Effector memory CD8-positive, alpha-beta T cell (primary cell): ENCODE results near the gene RDH14.
A peak's percentile ranks its signal among the peaks of the same experiment; 100 is the strongest.

ENCODE experiments used
- ATAC-seq: fragments of 150-1000 bp; cut with Tn5 transposase; replicated peaks from 2 replicates; pipeline ENCODE4 v1.10.0; 2021; ENCODE audit warnings: mild to moderate bottlenecking, moderate library complexity
- DNase-seq, 3 experiments: peaks; one replicate each; pipeline ENCODE4 v3.0.0; 2021
- H3K27ac Mint-ChIP-seq, 2 donors: one replicate each; pipeline ENCODE4 v1.8.0; 2022; ENCODE audit warnings: mild to moderate bottlenecking in 2 of 2, mixed read lengths in 2 of 2, moderate library complexity in 2 of 2
- H3K27me3 Mint-ChIP-seq, 2 donors: one replicate each; pipeline ENCODE4 v1.8.0; 2022; ENCODE audit warnings: mixed read lengths in 2 of 2
- H3K36me3 Mint-ChIP-seq: one replicate; pipeline ENCODE4 v1.8.0; 2022; ENCODE audit warnings: mild to moderate bottlenecking, moderate library complexity, mixed read lengths; ENCODE audit not compliant: insufficient read depth
- H3K4me1 Mint-ChIP-seq, 2 donors: one replicate each; pipeline ENCODE4 v1.8.0; 2022; ENCODE audit warnings: low read depth in 2 of 2, mixed read lengths in 2 of 2
- H3K4me3 Mint-ChIP-seq, 2 donors: one replicate each; pipeline ENCODE4 v1.8.0; 2022; ENCODE audit warnings: mild to moderate bottlenecking in 2 of 2, mixed read lengths in 2 of 2, moderate library complexity in 2 of 2
- H3K9me3 Mint-ChIP-seq, 2 donors: one replicate each; pipeline ENCODE4 v1.8.0; 2022; ENCODE audit warnings: mixed read lengths in 2 of 2

The RDH14 gene

DNA sequence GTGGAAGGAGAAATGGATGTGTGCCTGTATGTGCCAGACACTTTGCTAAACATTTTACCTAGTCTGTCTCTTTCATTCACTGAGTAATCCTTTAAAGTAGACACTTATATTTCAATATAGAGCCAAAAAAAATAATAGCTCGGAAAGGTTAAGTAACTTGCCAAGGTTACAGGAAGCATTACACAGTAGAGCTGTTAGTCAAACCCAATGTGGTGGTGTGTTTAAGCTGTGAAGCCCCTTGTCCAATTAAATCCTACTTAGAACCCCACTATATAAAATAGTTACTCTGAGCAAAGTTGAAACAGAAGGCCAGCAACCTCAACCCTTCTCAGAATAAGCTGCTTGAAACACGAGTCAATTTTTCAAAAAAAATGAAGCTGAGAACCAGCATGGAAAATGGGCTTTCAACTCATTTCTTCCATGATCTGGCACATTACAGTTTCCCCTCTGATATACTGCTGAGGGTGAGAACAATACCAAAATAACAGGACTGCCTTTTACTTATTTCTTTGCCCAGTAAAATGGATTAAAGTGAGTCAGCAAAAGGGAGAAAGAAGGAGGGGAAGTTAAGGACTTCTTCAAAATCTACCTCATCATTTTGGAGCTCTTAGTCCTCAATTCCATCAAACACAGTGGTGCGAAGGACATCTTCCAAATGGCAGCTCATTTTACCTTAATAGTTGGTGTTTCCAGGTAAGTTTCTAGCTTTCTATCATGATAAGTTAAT is 7.9 kb downstream of the RDH14 start:
- H3K27ac Mint-ChIP-seq: peak overlapping the region in 1 of 2 donors; percentile 86

DNA sequence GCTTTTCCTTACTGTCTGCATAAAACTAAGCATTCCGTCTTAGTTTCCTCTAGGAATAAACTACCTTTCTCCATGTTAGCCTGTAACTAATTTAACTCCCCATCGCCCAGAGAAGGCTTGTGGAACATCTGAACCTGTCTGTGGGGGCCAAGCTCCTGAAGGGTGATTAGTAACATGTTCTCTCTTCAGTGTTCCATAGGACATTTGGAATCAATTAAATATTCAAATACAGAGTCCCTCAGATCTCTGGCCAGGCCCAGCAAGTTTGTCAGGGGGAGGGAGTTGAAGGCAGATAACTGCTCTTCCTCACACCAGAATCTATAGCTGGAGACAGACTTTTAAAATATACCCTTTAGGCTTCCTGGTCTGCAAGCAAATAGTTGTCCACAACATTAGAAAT is 8.8 kb downstream of the RDH14 start:
- Mint-ChIP-seq H3K27me3 (no peaks in the 10 kb centered on the region), H3K9me3 (no peaks in the 10 kb centered on the region), H3K4me1 (peaks cover 11 to 31% of the 10 kb centered on the region in 2 donors), H3K4me3 (no peak overlapping the region), H3K27ac (no peak overlapping the region), H3K36me3 (peaks cover 14% of the 10 kb centered on the region)
- no peak for ATAC-seq
- DNase-seq: no peak

More for the DNA sequence above, 7.9 kb downstream of the RDH14 start:
- Mint-ChIP-seq H3K27me3 (no peaks in the 10 kb centered on the region), H3K4me1 (peaks cover 10 to 33% of the 10 kb centered on the region in 2 donors), H3K4me3 (no peak overlapping the region), H3K9me3 (no peaks in the 10 kb centered on the region), H3K36me3 (peaks cover 14% of the 10 kb centered on the region)
- ATAC-seq (no peak), DNase-seq (no peak)

DNA sequence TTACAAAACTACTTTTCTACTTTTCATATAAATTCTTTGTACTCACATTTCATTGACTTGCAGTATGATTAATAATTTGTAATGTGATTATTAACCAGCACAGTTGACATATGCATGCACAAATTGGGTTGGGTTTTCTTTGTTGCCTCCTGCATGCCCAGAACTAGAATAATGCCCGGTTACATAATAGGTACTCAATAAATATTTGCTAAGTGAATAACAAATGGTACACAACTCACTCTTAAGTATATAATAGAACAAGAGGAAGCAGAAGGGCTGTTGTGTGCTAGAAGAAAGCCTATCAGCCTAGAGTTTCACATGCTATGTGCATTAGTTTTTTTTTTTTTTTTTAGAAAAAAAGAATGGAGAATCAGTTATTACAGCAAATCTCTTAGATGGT is 9.3 kb downstream of the RDH14 start:
- Mint-ChIP-seq H3K9me3 (no peaks in the 10 kb centered on the region), H3K27ac (no peak overlapping the region), H3K36me3 (peaks cover 10% of the 10 kb centered on the region), H3K27me3 (no peaks in the 10 kb centered on the region), H3K4me3 (no peak overlapping the region), H3K4me1 (peaks cover 13 to 35% of the 10 kb centered on the region in 2 donors)
- DNase-seq (no peak), ATAC-seq (no peak)

DNA sequence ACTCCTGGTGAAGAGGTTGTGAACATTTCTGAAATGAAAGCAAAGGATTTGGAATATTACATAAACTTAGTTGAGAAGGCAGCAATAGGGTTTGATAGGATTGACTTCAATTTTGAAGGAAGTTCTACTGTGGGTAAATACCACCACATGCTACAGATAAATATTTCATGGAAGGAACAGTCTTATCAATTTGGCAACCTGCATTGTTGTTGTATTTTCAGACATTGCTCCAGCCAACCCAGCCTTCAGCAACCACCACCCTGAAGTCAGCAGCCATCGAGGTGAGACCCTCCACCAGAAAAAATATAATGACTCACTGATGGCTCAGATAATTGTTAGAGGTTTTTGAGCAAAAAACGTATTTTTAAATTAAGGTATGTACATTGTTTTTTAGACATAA is 10.0 kb downstream of the RDH14 start:
- ATAC-seq (no peak), DNase-seq (no peak)
- H3K27me3 Mint-ChIP-seq: no peaks in the 10 kb centered on the region
- no peaks in the 10 kb centered on the region for H3K9me3 Mint-ChIP-seq
- peaks cover 10% of the 10 kb centered on the region for H3K36me3 Mint-ChIP-seq
- H3K27ac Mint-ChIP-seq: no peak overlapping the region
- peaks cover 13 to 36% of the 10 kb centered on the region in 2 donors for H3K4me1 Mint-ChIP-seq
- no peak overlapping the region for H3K4me3 Mint-ChIP-seq

DNA sequence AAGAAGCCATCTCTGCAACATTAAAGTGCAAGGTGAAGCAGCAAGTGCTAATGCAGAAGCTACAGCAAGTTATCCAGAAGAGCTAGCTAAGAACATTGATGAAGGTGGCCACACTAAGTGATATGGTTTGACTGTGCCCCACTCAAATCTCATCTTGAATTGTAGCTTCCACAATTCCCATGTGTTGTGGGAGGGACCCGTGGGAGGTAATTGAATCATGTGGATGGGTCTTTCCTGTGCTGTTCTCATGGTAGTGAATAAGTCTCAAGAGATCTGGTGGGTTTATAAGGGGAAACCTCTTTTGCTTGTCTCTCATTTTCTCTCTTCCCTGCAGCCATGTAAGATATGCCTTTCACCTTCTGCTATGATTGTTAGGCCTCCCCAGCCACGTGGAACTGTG is 11.4 kb downstream of the RDH14 start:
- Mint-ChIP-seq H3K4me1 (peaks cover 13 to 36% of the 10 kb centered on the region in 2 donors), H3K36me3 (peaks cover 5% of the 10 kb centered on the region), H3K27me3 (no peaks in the 10 kb centered on the region), H3K4me3 (no peak overlapping the region), H3K27ac (no peak overlapping the region), H3K9me3 (no peaks in the 10 kb centered on the region)
- DNase-seq: no peak
- ATAC-seq: no peak

DNA sequence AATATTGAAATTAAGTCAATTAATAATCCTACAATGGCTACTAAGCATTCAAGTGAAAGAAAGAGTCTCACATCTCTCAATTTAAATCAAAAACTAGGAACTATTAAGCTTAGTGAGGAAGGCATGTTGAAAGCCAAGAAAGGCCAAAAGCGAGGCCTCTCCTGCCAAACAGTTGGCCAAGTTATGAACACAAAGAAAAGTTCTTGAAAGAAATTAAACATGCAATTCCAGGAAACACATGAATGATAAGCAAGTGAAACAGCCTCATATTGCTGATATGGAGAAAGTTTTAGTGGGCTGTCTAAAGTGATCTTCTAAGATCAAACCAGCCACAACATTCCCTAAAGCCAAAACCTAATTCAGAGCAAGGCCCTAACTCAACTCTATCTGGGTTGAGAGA is 11.8 kb downstream of the RDH14 start:
- Mint-ChIP-seq H3K4me1 (peaks cover 11 to 33% of the 10 kb centered on the region in 2 donors), H3K27me3 (no peaks in the 10 kb centered on the region), H3K36me3 (peaks cover 2% of the 10 kb centered on the region), H3K4me3 (no peak overlapping the region), H3K27ac (peak overlapping the region in 1 of 2 donors; percentile 38), H3K9me3 (no peaks in the 10 kb centered on the region)
- DNase-seq: no peak
- ATAC-seq: no peak

DNA sequence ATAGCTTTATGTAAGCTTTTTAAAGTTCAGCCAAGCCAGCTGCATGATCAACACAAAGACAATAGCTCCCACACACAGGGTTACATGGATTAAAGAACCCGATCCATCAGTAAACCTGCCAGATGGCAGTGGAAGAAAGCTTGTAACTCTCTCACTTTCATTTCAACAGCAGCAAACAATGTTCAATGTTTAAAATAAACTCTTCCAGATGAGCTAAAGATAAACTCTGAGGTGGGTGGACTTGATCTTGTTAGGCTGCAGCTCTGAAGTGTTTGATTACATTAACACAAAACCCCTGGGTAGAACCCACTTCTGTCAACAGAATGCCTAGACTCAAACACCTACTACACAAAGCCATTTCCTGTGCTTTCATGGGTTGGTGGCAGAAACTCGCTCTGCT is 13.9 kb downstream of the RDH14 start:
- ATAC-seq (peak; percentile 41), DNase-seq (no peak)
- Mint-ChIP-seq H3K27me3 (no peaks in the 10 kb centered on the region), H3K4me3 (peak overlapping the region in 1 of 2 donors; percentile 29), H3K36me3 (no peaks in the 10 kb centered on the region), H3K9me3 (no peaks in the 10 kb centered on the region), H3K4me1 (peaks cover 7 to 15% of the 10 kb centered on the region in 2 donors), H3K27ac (peak overlapping the region in 1 of 2 donors; percentile 67)

DNA sequence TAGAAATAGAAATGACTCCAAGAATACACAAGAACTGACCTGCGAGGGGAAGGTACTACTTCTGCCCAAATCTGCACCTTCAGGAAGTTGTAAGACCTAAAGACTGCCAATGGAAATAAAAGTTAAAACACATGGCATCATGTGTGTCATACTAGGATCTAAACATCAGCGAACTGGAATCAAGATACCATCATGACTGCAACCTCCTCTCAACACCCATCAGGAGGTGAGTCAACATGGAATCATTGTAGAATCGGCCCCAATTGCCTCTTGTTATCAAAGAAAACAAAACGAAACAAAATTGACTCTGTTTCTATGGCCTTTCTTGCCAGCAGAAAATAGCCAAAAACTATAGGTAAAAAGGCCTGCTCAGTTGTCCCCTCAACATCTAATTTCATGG is 15.1 kb downstream of the RDH14 start:
- ATAC-seq: no peak

DNA sequence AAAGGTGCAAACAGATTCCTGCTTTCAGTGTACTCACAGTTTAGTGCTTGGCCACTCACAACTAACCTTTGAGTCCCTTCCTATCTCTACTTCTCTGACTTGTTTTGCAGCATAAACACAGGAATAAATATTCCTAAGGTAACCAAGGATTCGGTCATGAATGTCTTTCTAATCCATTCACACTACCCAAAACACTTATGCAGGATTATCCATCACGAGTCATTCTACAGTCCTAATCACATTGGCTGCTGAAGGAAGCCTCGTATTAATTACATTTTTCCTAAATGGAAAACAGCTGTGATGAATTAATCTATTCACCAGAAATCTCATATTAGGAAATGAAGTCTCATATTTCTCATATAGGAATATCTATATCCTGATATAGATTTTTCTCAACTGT is 16.3 kb downstream of the RDH14 start:
- Mint-ChIP-seq H3K4me3 (no peak overlapping the region), H3K4me1 (peaks cover 5 to 7% of the 10 kb centered on the region in 2 donors), H3K36me3 (no peaks in the 10 kb centered on the region), H3K9me3 (no peaks in the 10 kb centered on the region), H3K27me3 (no peaks in the 10 kb centered on the region), H3K27ac (no peak overlapping the region)
- no peak for DNase-seq
- ATAC-seq: no peak

More for the DNA sequence above, 15.1 kb downstream of the RDH14 start:
- Mint-ChIP-seq H3K27ac (no peak overlapping the region), H3K9me3 (no peaks in the 10 kb centered on the region), H3K4me1 (peaks cover 5 to 11% of the 10 kb centered on the region in 2 donors), H3K36me3 (no peaks in the 10 kb centered on the region), H3K4me3 (no peak overlapping the region), H3K27me3 (no peaks in the 10 kb centered on the region)
- no peak for DNase-seq

DNA sequence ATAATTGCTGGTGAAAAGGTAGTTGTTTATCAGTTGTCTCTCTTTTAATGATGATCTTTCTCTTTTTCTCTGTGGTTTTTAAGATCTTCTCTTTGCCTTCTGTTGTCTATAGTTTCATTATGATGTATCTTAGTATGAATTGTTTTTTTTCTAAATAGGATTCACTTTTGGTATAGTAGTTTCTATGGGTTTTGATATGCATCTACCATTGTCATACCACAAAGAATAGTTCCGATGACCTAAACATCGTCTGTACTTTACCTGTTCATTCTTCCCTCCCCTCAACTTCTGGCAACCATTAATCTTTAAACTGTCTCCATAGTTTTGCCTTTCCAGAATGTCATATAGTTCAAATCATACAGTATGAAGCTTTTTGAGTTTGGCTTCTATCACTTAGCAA is 19.6 kb downstream of the RDH14 start:
- no peak for ATAC-seq

DNA sequence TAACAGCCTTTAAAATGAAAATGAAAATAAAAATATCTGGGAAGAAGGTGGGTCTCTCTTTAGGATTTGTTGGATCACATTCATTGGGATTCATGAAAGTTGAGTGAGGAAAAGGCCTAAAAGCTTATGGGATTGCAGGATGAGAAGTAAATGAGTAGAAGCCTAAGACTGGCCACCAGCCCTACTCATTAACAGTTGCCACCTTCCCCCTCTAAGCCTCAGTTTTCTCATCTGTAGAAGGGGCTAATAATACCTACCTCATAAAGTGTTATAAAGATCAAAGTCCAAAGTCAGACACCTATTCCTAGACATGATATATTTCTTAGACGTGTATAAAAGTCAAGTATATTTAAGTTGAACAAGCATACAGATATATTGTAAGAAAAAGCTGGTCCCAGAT is 23.8 kb downstream of the RDH14 start:
- ATAC-seq: no peak
- peaks cover 6 to 18% of the 10 kb centered on the region in 2 donors for H3K27me3 Mint-ChIP-seq
- H3K4me3 Mint-ChIP-seq: no peak overlapping the region
- no peak for DNase-seq
- no peak overlapping the region for H3K27ac Mint-ChIP-seq
- no peaks in the 10 kb centered on the region for H3K9me3 Mint-ChIP-seq
- H3K36me3 Mint-ChIP-seq: no peaks in the 10 kb centered on the region
- H3K4me1 Mint-ChIP-seq: no peaks in the 10 kb centered on the region

More for the DNA sequence above, 19.6 kb downstream of the RDH14 start:
- Mint-ChIP-seq H3K27me3 (peaks cover 2 to 5% of the 10 kb centered on the region in 2 donors), H3K9me3 (no peaks in the 10 kb centered on the region), H3K27ac (no peak overlapping the region), H3K4me1 (no peaks in the 10 kb centered on the region), H3K4me3 (no peak overlapping the region), H3K36me3 (no peaks in the 10 kb centered on the region)
- no peak for DNase-seq

DNA sequence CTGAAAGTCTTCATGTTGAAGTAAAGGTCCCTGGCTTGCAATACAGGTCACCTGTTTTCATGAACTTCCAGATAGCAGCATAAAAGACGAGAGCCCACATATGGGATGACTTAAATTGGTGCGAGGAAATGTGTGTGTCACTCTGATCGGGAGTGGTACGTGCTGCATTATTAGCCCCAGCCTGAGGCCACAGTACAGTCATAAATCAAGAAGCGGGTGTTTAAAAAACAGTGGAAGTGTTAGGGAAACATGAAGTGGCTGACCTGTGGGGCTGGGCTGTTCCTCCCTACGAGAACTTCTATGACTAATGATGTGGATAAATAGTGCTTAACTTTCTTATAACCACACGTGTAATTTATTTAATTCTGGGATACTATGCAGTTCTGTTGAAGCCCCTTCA is 24.4 kb downstream of the RDH14 start:
- no peak for ATAC-seq
- no peak overlapping the region for H3K27ac Mint-ChIP-seq
- H3K4me3 Mint-ChIP-seq: no peak overlapping the region
- DNase-seq: no peak
- no peaks in the 10 kb centered on the region for H3K36me3 Mint-ChIP-seq
- no peaks in the 10 kb centered on the region for H3K4me1 Mint-ChIP-seq
- H3K9me3 Mint-ChIP-seq: no peaks in the 10 kb centered on the region
- peaks cover 6 to 18% of the 10 kb centered on the region in 2 donors for H3K27me3 Mint-ChIP-seq

DNA sequence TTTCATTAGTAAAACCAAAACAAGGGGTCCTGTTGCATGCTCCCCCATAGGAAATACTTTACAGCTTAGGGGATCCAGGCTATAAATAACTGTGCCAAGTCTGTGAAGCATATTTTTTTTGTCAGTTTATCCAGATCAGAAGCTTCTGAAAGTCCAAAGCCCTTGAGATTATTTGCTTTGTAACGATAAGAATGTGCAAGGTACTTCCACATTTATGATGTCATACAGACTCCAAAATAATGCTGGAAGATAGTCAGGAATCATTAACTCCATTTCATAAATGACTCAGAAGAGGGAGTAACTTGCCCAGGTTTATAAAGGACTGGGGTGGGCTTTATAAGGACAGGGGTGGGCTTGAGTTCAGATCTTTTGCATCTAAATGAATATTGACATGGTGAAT is 29.3 kb downstream of the RDH14 start:
- no peaks in the 10 kb centered on the region for H3K9me3 Mint-ChIP-seq

DNA sequence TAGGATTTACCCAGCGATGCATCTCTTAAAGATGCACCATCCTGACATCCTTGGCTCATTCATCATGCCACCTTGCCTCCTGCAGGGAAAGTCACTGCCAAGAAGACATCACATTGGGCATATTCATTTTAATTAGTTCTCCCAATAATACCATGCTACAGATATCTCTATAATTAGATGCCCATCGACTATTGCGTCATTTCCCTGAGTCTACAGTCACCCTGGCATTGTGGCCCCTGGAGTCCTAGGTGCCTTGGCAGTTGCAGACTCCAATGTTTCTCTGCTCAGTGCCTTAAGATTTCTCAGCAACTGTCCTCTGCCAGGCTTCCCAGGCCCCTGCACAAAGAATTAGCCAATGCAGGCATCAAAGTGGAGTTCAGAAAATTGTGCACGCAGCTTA is 32.6 kb downstream of the RDH14 start:
- no peak overlapping the region for H3K4me3 Mint-ChIP-seq
- H3K27me3 Mint-ChIP-seq: peaks cover 0 to 4% of the 10 kb centered on the region in 2 donors
- H3K9me3 Mint-ChIP-seq: no peaks in the 10 kb centered on the region
- no peaks in the 10 kb centered on the region for H3K4me1 Mint-ChIP-seq
- ATAC-seq: no peak
- DNase-seq: no peak
- no peaks in the 10 kb centered on the region for H3K36me3 Mint-ChIP-seq
- no peak overlapping the region for H3K27ac Mint-ChIP-seq

More for the DNA sequence above, 29.3 kb downstream of the RDH14 start:
- DNase-seq (no peak), ATAC-seq (no peak)
- Mint-ChIP-seq H3K36me3 (no peaks in the 10 kb centered on the region), H3K4me1 (no peaks in the 10 kb centered on the region), H3K4me3 (no peak overlapping the region), H3K27me3 (peaks cover 10 to 16% of the 10 kb centered on the region in 2 donors), H3K27ac (no peak overlapping the region)
